Dendritic cell treated with granulocyte-macrophage colony-stimulating factor and Interleukin-4, amounts not matched to agents 40 ng/mL and 50 ng/mL, for 4 days (primary cell): ENCODE data around the gene PARD3.

ENCODE experiments used
- H3K27ac Mint-ChIP-seq: one replicate; pipeline ENCODE4 v1.8.0; 2022; ENCODE audit warnings: mild to moderate bottlenecking, mixed read lengths
- H3K27me3 Mint-ChIP-seq: one replicate; pipeline ENCODE4 v1.8.0; 2022; ENCODE audit warnings: mild to moderate bottlenecking, mixed read lengths
- H3K36me3 Mint-ChIP-seq: one replicate; pipeline ENCODE4 v1.8.0; 2022; ENCODE audit warnings: low read depth, mixed read lengths
- H3K4me1 Mint-ChIP-seq: one replicate; pipeline ENCODE4 v1.8.0; 2022; ENCODE audit warnings: low read depth, mixed read lengths
- H3K4me3 Mint-ChIP-seq: one replicate; pipeline ENCODE4 v1.8.0; 2022; ENCODE audit warnings: mild to moderate bottlenecking, moderate library complexity, mixed read lengths
- H3K9me3 Mint-ChIP-seq: one replicate; pipeline ENCODE4 v1.8.0; 2022; ENCODE audit warnings: mixed read lengths
- intact Hi-C: fragments of 100-400 bp; cut with micrococcal nuclease; formaldehyde crosslinking; loops from one replicate; pipeline ENCODE4 v1.15.0; 2022

Gene PARD3

DNA sequence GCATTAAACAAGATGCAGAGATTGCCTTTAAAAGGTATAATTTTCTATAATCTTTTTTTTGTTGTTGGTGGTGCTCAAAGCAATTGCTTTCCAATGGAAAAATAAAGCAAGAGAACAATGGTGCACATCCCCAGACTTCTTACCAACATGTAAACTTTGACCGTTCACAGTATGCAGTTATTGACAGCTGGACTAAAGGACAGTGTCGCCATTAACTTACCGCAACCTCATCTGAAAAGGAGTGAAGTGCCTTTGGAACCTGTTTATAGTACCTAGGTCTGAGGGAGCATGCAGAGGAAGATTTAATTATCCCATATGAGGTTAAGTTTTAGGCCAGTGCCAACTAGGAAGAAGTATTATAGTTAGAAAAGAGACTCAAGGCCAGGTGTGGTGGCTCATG lies 654.5 kb downstream of the PARD3 start:
- H3K27ac Mint-ChIP-seq: no peak overlapping the region
- no peak overlapping the region for H3K4me3 Mint-ChIP-seq
- peaks cover 4% of the 10 kb centered on the region for H3K4me1 Mint-ChIP-seq

GRCh38 chr10:34157501-34157900 lies 657.6 kb downstream of the PARD3 start:
- Mint-ChIP-seq H3K4me3 (no peak overlapping the region), H3K27ac (no peak overlapping the region), H3K36me3 (no peaks in the 10 kb centered on the region), H3K27me3 (no peaks in the 10 kb centered on the region), H3K9me3 (no peaks in the 10 kb centered on the region), H3K4me1 (peaks cover 4% of the 10 kb centered on the region)
- intact Hi-C loops: no loop called here

More for the DNA sequence above, 654.5 kb downstream of the PARD3 start:
- no peaks in the 10 kb centered on the region for H3K27me3 Mint-ChIP-seq
- H3K9me3 Mint-ChIP-seq: no peaks in the 10 kb centered on the region
- intact Hi-C loops: no loop called here
- no peaks in the 10 kb centered on the region for H3K36me3 Mint-ChIP-seq

DNA sequence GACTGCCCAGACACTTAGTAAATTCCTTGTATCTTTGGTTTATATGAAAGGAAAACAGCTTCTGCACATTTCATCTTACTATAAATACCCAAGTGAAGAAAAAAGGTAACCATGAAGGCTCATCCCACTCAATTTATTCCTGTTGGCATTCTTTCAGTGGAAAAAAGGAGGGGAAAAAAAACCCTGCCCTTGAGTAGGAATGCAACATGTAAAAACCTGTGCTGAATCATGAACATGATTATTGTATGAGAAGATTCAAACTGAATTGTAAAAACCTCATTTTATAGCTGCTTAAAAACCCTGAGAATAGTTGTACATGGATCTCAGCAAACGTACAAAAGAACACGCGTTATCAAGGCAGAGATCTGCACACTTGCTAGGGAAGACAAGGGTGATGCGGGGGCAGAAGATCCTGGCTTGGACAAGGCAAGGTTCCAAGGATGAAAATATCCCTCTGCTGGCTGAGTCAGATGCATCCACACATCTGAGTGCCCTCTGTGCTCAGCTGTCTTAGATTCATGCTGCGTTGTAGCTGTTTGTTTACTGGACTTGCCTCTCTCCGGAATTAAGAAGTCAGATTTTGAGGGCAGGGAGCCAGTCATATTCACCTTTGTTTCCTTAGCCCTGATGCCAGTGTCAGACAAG lies 658.2 kb downstream of the PARD3 start:
- H3K27ac Mint-ChIP-seq: no peak overlapping the region
- H3K4me3 Mint-ChIP-seq: no peak overlapping the region
- H3K27me3 Mint-ChIP-seq: no peaks in the 10 kb centered on the region
- no peaks in the 10 kb centered on the region for H3K36me3 Mint-ChIP-seq
- peaks cover 4% of the 10 kb centered on the region for H3K4me1 Mint-ChIP-seq
- intact Hi-C loops: no loop called here
- H3K9me3 Mint-ChIP-seq: no peaks in the 10 kb centered on the region

DNA sequence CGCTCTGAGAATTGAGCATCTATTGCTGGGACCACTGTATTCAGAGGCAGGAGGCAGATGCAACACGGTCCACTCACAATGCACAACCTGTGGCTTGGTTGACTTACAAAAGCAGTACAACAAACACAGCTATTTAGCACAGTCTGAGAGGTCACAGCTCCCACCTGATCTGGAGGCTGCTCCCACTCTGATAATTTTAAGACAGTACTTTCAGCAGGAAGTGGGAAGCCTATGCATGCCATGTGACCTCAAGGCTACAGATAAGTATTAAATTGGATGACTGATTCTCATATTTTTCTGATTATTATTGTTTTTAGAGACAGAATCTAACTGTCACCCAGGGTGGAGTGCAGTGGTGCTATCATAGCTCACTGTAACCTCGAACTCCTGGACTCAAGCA lies 659.3 kb downstream of the PARD3 start:
- Mint-ChIP-seq H3K27me3 (no peaks in the 10 kb centered on the region), H3K4me1 (peaks cover 4% of the 10 kb centered on the region), H3K4me3 (no peak overlapping the region), H3K9me3 (no peaks in the 10 kb centered on the region), H3K27ac (no peak overlapping the region), H3K36me3 (no peaks in the 10 kb centered on the region)
- intact Hi-C loops: no loop called here

DNA sequence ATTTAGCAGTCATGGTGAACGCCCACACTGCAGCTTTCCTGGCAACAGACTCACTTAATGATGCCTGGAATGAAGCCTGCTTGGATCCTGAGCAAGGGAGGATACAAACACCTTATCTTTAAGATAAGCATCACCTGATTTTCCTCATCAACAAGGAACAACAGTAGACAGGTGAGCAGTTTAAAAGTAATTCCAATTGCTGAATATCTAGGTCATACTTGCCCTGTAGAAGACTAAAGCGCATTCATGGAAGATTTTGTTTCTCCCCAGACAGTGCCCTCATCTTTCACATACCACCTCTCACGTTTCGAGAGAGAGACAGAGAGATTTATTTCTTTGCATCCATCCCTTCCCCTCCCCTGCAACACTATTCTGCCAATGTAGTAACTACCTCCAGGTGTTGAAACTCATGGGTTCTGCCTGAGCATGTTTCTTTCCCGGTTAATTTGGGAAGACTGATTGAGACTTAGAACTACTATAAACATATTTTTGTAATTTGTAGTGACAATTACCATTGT lies 660.7 kb downstream of the PARD3 start:
- Mint-ChIP-seq H3K36me3 (no peaks in the 10 kb centered on the region), H3K4me3 (no peak overlapping the region), H3K9me3 (no peaks in the 10 kb centered on the region), H3K27me3 (no peaks in the 10 kb centered on the region), H3K27ac (no peak overlapping the region), H3K4me1 (peaks cover 4% of the 10 kb centered on the region)
- intact Hi-C loops: no loop called here

DNA sequence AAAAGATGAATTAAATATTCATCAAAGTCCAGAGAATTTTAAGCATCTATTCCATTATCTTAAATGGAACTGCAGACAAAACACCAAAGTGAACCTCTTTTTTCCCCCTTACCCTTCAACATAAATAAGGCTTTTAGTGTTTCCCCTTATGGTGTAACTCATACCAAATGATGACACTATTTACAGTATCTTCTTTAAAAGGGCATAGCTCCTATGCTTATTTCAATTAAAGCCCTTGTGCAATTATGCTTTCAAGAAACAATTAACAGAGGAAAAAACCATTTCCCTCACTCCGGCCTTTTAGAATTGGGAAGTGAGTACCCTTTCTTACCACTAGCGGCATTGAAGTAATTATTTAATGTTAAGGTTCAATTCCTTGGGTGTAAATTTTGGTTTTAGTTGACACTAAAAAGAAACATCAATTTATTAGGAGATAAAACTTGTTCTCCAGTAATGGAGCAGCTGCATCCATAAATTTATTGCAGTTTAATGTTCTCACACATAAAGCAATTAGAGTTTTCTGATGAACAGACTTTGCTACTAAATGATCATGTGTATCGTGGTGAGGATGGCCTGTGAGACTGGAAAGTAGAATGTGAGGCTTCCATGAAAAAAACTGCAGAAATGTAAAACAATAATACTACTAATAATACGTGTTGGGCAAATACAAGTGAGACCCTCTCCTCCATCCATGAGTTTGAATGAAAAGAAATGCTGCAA lies 661.3 kb downstream of the PARD3 start:
- Mint-ChIP-seq H3K4me1 (peaks cover 4% of the 10 kb centered on the region), H3K9me3 (no peaks in the 10 kb centered on the region), H3K36me3 (no peaks in the 10 kb centered on the region), H3K4me3 (no peak overlapping the region), H3K27me3 (no peaks in the 10 kb centered on the region), H3K27ac (no peak overlapping the region)
- intact Hi-C loops: no loop called here

DNA sequence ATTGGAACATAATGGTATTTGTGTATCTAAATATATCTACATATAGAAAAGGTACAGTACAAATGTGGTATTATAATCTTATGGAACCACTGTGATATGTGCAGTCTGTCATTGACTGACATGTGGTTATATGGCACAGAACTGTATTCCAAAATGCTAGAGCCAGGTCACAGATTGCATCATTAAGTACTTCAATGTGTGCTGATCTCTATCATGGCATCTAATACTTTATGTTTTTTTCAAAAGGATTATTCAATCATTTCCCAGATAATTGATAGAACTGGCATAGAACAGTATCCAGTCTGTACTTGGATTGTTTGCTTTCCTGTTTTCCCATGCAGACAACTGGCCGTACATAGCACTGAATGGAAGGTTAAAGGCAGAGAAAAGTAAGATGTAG lies 662.7 kb downstream of the PARD3 start:
- Mint-ChIP-seq H3K9me3 (no peaks in the 10 kb centered on the region), H3K27ac (no peak overlapping the region), H3K4me1 (peaks cover 3% of the 10 kb centered on the region), H3K36me3 (no peaks in the 10 kb centered on the region), H3K27me3 (no peaks in the 10 kb centered on the region), H3K4me3 (no peak overlapping the region)
- intact Hi-C loops: no loop called here

- Mint-ChIP-seq H3K27me3 (no peaks in the 10 kb centered on the region), H3K9me3 (no peaks in the 10 kb centered on the region), H3K4me1 (no peaks in the 10 kb centered on the region), H3K36me3 (no peaks in the 10 kb centered on the region), H3K4me3 (no peak overlapping the region), H3K27ac (no peak overlapping the region)
- intact Hi-C loops: no loop called here
Observed at GRCh38 chr10:34151931-34152330, 663.2 kb downstream of the PARD3 start.

- Mint-ChIP-seq H3K27me3 (no peaks in the 10 kb centered on the region), H3K36me3 (no peaks in the 10 kb centered on the region), H3K9me3 (no peaks in the 10 kb centered on the region), H3K27ac (no peak overlapping the region), H3K4me1 (no peaks in the 10 kb centered on the region), H3K4me3 (no peak overlapping the region)
- intact Hi-C loops: no loop called here
Observed at GRCh38 chr10:34151481-34151880, 663.6 kb downstream of the PARD3 start.

- Mint-ChIP-seq H3K27ac (no peak overlapping the region), H3K36me3 (no peaks in the 10 kb centered on the region), H3K4me1 (no peaks in the 10 kb centered on the region), H3K9me3 (no peaks in the 10 kb centered on the region), H3K4me3 (no peak overlapping the region), H3K27me3 (no peaks in the 10 kb centered on the region)
- intact Hi-C loops: no loop called here
Observed at GRCh38 chr10:34150103-34150502, 665.0 kb downstream of the PARD3 start.

- no peak overlapping the region for H3K27ac Mint-ChIP-seq
- no peaks in the 10 kb centered on the region for H3K36me3 Mint-ChIP-seq
- H3K4me3 Mint-ChIP-seq: no peak overlapping the region
- H3K27me3 Mint-ChIP-seq: no peaks in the 10 kb centered on the region
- no peaks in the 10 kb centered on the region for H3K4me1 Mint-ChIP-seq
- H3K9me3 Mint-ChIP-seq: no peaks in the 10 kb centered on the region
- intact Hi-C loops: no loop called here
Observed at GRCh38 chr10:34148305-34148657, 666.8 kb downstream of the PARD3 start.

GRCh38 chr10:34147641-34148304 lies 667.3 kb downstream of the PARD3 start:
- H3K27me3 Mint-ChIP-seq: no peaks in the 10 kb centered on the region
- intact Hi-C loops: no loop called here

DNA sequence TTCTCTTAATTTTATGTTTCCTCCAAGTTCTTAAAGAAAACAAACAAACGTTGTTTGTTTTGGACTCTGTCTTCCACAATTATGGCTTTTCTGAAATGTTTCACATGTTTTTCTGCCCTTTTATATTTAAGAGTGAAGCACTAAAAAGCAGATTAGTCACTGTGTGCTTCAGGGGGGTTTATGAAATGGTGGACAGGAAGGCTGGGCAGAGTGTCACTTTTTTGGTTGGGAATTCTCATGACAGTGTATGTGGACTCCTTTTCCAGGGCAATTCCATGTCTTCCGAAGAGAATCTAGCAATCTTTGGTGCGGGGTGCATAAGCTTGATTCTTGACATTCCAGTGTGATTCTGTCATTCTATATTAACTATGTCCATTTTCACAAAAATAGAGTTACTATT lies 669.4 kb downstream of the PARD3 start:
- Mint-ChIP-seq H3K27ac (no peak overlapping the region), H3K27me3 (no peaks in the 10 kb centered on the region), H3K9me3 (no peaks in the 10 kb centered on the region), H3K36me3 (no peaks in the 10 kb centered on the region), H3K4me1 (no peaks in the 10 kb centered on the region), H3K4me3 (no peak overlapping the region)
- intact Hi-C loops: no loop called here

More at GRCh38 chr10:34147641-34148304, 667.3 kb downstream of the PARD3 start:
- Mint-ChIP-seq H3K27ac (no peak overlapping the region), H3K36me3 (no peaks in the 10 kb centered on the region), H3K4me3 (no peak overlapping the region), H3K9me3 (no peaks in the 10 kb centered on the region), H3K4me1 (no peaks in the 10 kb centered on the region)

DNA sequence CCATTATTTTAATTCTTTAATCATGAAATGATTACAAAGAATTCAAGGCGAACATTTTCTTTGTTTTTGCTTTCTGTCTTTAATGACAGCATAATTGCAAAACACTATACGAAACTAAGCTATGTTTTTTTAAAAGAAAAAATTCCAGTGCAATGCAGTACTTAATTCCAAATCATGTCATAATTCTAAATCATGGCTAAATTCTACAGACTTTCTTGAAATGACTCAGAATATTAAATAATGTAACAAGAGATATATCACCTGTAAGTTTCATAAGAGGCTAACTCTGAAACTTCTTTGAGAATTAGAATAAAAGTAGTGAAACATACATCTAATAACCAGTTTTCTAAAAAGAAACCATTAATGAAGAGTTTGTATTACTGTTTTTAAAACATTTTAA lies 671.6 kb downstream of the PARD3 start:
- intact Hi-C loops: no loop called here
- H3K9me3 Mint-ChIP-seq: no peaks in the 10 kb centered on the region
- H3K4me1 Mint-ChIP-seq: no peaks in the 10 kb centered on the region
- no peaks in the 10 kb centered on the region for H3K36me3 Mint-ChIP-seq
- H3K27ac Mint-ChIP-seq: no peak overlapping the region
- no peaks in the 10 kb centered on the region for H3K27me3 Mint-ChIP-seq
- no peak overlapping the region for H3K4me3 Mint-ChIP-seq
